HEK293 (cell line): Measurements from ENCODE around the gene HEYL.

Source experiments
- CTCF ChIA-PET: fragments of 350-600 bp; formaldehyde crosslinking; extraction: SDS; loops from one replicate; lab custom pipeline; 2021; ENCODE audit warnings: antibody characterized with exemption; lab: Yijun Ruan, JAX
- POLR2A ChIA-PET: fragments of 300-600 bp; formaldehyde crosslinking; extraction: SDS; loops from one replicate; lab custom pipeline; 2020; ENCODE audit warnings: antibody characterized with exemption, inconsistent platforms; lab: Yijun Ruan, JAX
- H3K27ac ChIP-seq: fragments of 200-500 bp; sonication (Bioruptor generic); 2 replicates; pipeline ENCODE4 v1.5.1; 2014; ENCODE audit warnings: low read depth, low read length, control low read depth, inconsistent platforms; ENCODE audit errors: extremely low read depth
- H3K36me3 ChIP-seq, 2 experiments: fragments of 200-500 bp in 1 of 2; sonication (Bioruptor generic) in 1 of 2; 1 replicate in 1 of 2; 2 replicates in 1 of 2; pipeline ENCODE4 v1.5.1; 2014 to 2017; ENCODE audit warnings: inconsistent platforms in 2 of 2, low read length in 2 of 2; ENCODE audit not compliant: control insufficient read depth in 2 of 2, insufficient read depth in 1 of 2
- H3K4me1 ChIP-seq: fragments of 200-500 bp; sonication (Bioruptor generic); 2 replicates; pipeline ENCODE4 v1.5.1; 2014; ENCODE audit warnings: mild to moderate bottlenecking, low read length, inconsistent platforms; ENCODE audit not compliant: control insufficient read depth, insufficient read depth
- H3K4me3 ChIP-seq: 2 replicates; pipeline ENCODE4 v1.5.1; 2011; ENCODE audit warnings: low read depth, mild to moderate bottlenecking, control low read depth, low read length, moderate library complexity
- H3K9me3 ChIP-seq: fragments of 200-500 bp; sonication (Bioruptor generic); 2 replicates; pipeline ENCODE4 v1.5.1; 2014; ENCODE audit warnings: low read depth, low read length, inconsistent platforms; ENCODE audit not compliant: control insufficient read depth, insufficient read depth
- ELK4 ChIP-seq: IDR thresholded peaks from 2 replicates; pipeline ENCODE4 v1.6.1; 2011; ENCODE audit warnings: mild to moderate bottlenecking, low read depth, low read length, borderline replicate concordance
- FEZF1 ChIP-seq: fragments of 450-650 bp; formaldehyde crosslinking; IDR thresholded peaks from 2 replicates; pipeline ENCODE4 v1.5.1; 2016; ENCODE audit warnings: missing biosample characterization, missing genetic modification characterization
- GLI4 ChIP-seq: fragments of 450-650 bp; formaldehyde crosslinking; IDR thresholded peaks from 2 replicates; pipeline ENCODE4 v1.5.1; 2016; ENCODE audit warnings: missing biosample characterization, missing genetic modification characterization
- IKZF3 ChIP-seq: fragments of 450-650 bp; IDR thresholded peaks from 2 replicates; pipeline ENCODE4 v1.5.0; 2018; ENCODE audit warnings: missing biosample characterization, mild to moderate bottlenecking, missing genetic modification characterization, moderate library complexity
- PATZ1 ChIP-seq: fragments of 450-650 bp; formaldehyde crosslinking; IDR thresholded peaks from 2 replicates; pipeline ENCODE4 v1.5.1; 2016; ENCODE audit warnings: missing biosample characterization, missing genetic modification characterization
- PRDM1 ChIP-seq: fragments of 450-650 bp; formaldehyde crosslinking; IDR thresholded peaks from 2 replicates; pipeline ENCODE4; 2016; ENCODE audit warnings: missing biosample characterization, missing genetic modification characterization
- RBAK ChIP-seq: fragments of 450-650 bp; formaldehyde crosslinking; IDR thresholded peaks from 2 replicates; pipeline ENCODE4 v1.5.1; 2016; ENCODE audit warnings: missing biosample characterization, missing genetic modification characterization
- REPIN1 ChIP-seq: fragments of 450-650 bp; formaldehyde crosslinking; IDR thresholded peaks from 2 replicates; pipeline ENCODE4 v1.5.1; 2017; ENCODE audit warnings: missing biosample characterization, missing genetic modification characterization, low read depth
- WT1 ChIP-seq: fragments of 450-650 bp; formaldehyde crosslinking; IDR thresholded peaks from 2 replicates; pipeline ENCODE4 v1.5.1; 2016; ENCODE audit warnings: missing biosample characterization, missing genetic modification characterization
- YY2 ChIP-seq: fragments of 450-650 bp; formaldehyde crosslinking; IDR thresholded peaks from 2 replicates; pipeline ENCODE4 v1.5.1; 2016; ENCODE audit warnings: missing biosample characterization, missing genetic modification characterization
- ZBTB48 ChIP-seq: fragments of 450-650 bp; formaldehyde crosslinking; IDR thresholded peaks from 2 replicates; pipeline ENCODE4 v1.5.1; 2016; ENCODE audit warnings: missing biosample characterization, missing genetic modification characterization
- ZBTB8A ChIP-seq: fragments of 450-650 bp; formaldehyde crosslinking; IDR thresholded peaks from 2 replicates; pipeline ENCODE4 v1.5.1; 2016; ENCODE audit warnings: missing biosample characterization, missing genetic modification characterization
- ZFP3 ChIP-seq: fragments of 450-650 bp; formaldehyde crosslinking; IDR thresholded peaks from 2 replicates; pipeline ENCODE4 v1.5.1; 2016; ENCODE audit warnings: low read depth, missing biosample characterization, missing genetic modification characterization
- ZNF10 ChIP-seq: fragments of 450-650 bp; formaldehyde crosslinking; IDR thresholded peaks from 2 replicates; pipeline ENCODE4 v1.5.1; 2017; ENCODE audit warnings: missing biosample characterization, missing genetic modification characterization
- ZNF133 ChIP-seq: fragments of 450-650 bp; formaldehyde crosslinking; IDR thresholded peaks from 2 replicates; pipeline ENCODE4 v1.5.1; 2016; ENCODE audit warnings: missing biosample characterization, missing genetic modification characterization
- ZNF311 ChIP-seq: fragments of 450-650 bp; formaldehyde crosslinking; IDR thresholded peaks from 2 replicates; pipeline ENCODE4 v1.5.1; 2017; ENCODE audit warnings: missing biosample characterization, missing genetic modification characterization, borderline replicate concordance
- ZNF341 ChIP-seq: fragments of 450-650 bp; formaldehyde crosslinking; IDR thresholded peaks from 2 replicates; pipeline ENCODE4; 2016; ENCODE audit warnings: low read depth, missing biosample characterization, missing genetic modification characterization
- ZNF48 ChIP-seq: fragments of 450-650 bp; formaldehyde crosslinking; IDR thresholded peaks from 2 replicates; pipeline ENCODE4 v1.5.1; 2016; ENCODE audit warnings: missing biosample characterization, missing genetic modification characterization
- ZNF548 ChIP-seq: fragments of 450-650 bp; formaldehyde crosslinking; IDR thresholded peaks from 2 replicates; pipeline ENCODE4 v1.5.1; 2016; ENCODE audit warnings: missing biosample characterization, missing genetic modification characterization
- ZNF549 ChIP-seq: fragments of 450-650 bp; IDR thresholded peaks from 2 replicates; pipeline ENCODE4 v1.5.1; 2018; ENCODE audit warnings: missing biosample characterization, missing genetic modification characterization, mild to moderate bottlenecking, inconsistent platforms, moderate library complexity
- ZNF623 ChIP-seq: fragments of 450-650 bp; formaldehyde crosslinking; IDR thresholded peaks from 2 replicates; pipeline ENCODE4 v1.5.1; 2016; ENCODE audit warnings: missing biosample characterization, missing genetic modification characterization
- ZNF626 ChIP-seq: fragments of 450-650 bp; sonication (Bioruptor Pico); formaldehyde crosslinking; IDR thresholded peaks from 2 replicates; pipeline ENCODE4 v1.5.1; 2018; ENCODE audit warnings: missing biosample characterization, missing genetic modification characterization, inconsistent platforms
- TF ChIP-seq, protein P1 (sequence below): fragments of 450-650 bp; formaldehyde crosslinking; IDR thresholded peaks from 2 replicates; pipeline ENCODE4 v1.5.1; 2016; ENCODE audit warnings: missing biosample characterization, missing genetic modification characterization
- TF ChIP-seq, protein P2 (sequence below): fragments of 450-650 bp; formaldehyde crosslinking; IDR thresholded peaks from 2 replicates; pipeline ENCODE4 v1.5.1; 2017; ENCODE audit warnings: missing biosample characterization, missing genetic modification characterization
- TF ChIP-seq, protein P3 (sequence below): fragments of 450-650 bp; IDR thresholded peaks from 2 replicates; pipeline ENCODE4 v1.5.1; 2018; ENCODE audit warnings: missing biosample characterization, missing genetic modification characterization
- TF ChIP-seq, protein P4 (sequence below): fragments of 450-650 bp; formaldehyde crosslinking; IDR thresholded peaks from 2 replicates; pipeline ENCODE4 v1.5.1; 2016; ENCODE audit warnings: missing biosample characterization, missing genetic modification characterization

HEYL gene

GRCh38 chr1:39680751-39681150 is 41.3 kb upstream of the HEYL start (continued):
- TF ChIP-seq ZFP3 (tag by site-specific recombination) (no peak), PATZ1 (tag by site-specific recombination) (no peak), YY2 (tag by site-specific recombination) (no peak)
- TF ChIP-seq, protein P1, sequence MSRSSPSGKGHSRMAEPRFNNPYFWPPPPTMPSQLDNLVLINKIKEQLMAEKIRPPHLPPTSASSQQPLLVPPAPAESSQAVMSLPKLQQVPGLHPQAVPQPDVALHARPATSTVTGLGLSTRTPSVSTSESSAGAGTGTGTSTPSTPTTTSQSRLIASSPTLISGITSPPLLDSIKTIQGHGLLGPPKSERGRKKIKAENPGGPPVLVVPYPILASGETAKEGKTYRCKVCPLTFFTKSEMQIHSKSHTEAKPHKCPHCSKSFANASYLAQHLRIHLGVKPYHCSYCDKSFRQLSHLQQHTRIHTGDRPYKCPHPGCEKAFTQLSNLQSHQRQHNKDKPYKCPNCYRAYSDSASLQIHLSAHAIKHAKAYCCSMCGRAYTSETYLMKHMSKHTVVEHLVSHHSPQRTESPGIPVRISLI, result no peak

- Histone ChIP-seq H3K4me3 (no peak overlapping the region), H3K27ac (no peak overlapping the region), H3K4me1 (no peaks in the 10 kb centered on the region), H3K9me3 (no peaks in the 10 kb centered on the region), H3K36me3 (no peaks in the 10 kb centered on the region)
- TF ChIP-seq ZNF623 (tag by site-specific recombination) (no peak), REPIN1 (tag by site-specific recombination) (no peak), ZBTB8A (tag by site-specific recombination) (no peak), ZNF549 (tag by site-specific recombination) (no peak), ZNF341 (tag by site-specific recombination) (no peak), WT1 (tag by site-specific recombination) (no peak), ZNF626 (tag by site-specific recombination) (no peak), ELK4 (no peak), FEZF1 (no peak), ZNF548 (tag by site-specific recombination) (no peak), PRDM1 (tag by site-specific recombination) (no peak), ZBTB48 (no peak)
- TF ChIP-seq, protein P2, sequence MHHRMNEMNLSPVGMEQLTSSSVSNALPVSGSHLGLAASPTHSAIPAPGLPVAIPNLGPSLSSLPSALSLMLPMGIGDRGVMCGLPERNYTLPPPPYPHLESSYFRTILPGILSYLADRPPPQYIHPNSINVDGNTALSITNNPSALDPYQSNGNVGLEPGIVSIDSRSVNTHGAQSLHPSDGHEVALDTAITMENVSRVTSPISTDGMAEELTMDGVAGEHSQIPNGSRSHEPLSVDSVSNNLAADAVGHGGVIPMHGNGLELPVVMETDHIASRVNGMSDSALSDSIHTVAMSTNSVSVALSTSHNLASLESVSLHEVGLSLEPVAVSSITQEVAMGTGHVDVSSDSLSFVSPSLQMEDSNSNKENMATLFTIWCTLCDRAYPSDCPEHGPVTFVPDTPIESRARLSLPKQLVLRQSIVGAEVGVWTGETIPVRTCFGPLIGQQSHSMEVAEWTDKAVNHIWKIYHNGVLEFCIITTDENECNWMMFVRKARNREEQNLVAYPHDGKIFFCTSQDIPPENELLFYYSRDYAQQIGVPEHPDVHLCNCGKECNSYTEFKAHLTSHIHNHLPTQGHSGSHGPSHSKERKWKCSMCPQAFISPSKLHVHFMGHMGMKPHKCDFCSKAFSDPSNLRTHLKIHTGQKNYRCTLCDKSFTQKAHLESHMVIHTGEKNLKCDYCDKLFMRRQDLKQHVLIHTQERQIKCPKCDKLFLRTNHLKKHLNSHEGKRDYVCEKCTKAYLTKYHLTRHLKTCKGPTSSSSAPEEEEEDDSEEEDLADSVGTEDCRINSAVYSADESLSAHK (tag by site-specific recombination), result no peak
- ChIA-PET CTCF (interaction anchor here (0.9 to 3.5 kb wide), 5 partner anchors 10 to 222 kb away, joined by 3 to 19 read pairs (median 5); partner anchors contain the start of gene MYCL), POLR2A (no interaction called here)
Measured at GRCh38 chr1:39679821-39680220, 40.4 kb upstream of the HEYL start.

DNA sequence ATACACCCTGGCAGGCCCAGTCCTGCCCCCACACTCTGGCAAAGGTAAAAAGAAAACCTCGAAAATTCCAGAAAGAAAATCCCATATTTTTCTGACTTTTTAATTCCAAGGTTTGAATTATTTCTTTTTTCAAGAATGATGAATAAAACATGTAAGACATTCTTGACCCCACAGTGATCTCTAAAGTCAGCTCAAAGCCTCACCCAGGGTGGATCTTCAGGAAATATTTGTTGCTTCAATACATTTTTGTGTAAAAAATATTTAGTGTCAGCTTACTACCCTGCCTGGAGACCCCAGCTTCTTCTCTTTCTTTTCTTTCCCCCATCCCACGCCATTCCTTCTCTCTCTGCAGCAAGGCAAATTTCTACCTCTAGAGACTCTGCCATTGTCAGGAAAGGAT is 39.4 kb upstream of the HEYL start:
- H3K36me3 ChIP-seq, result no peaks in the 10 kb centered on the region
- H3K4me1 ChIP-seq, result no peaks in the 10 kb centered on the region
- ChIA-PET POLR2A (no interaction called here), CTCF (interaction anchor here (0.5 to 2.1 kb wide), 3 partner anchors 21 to 488 kb away, joined by 3 to 9 read pairs (median 3); no protein-coding TSS in a partner anchor)
- H3K4me3 ChIP-seq, result no peak overlapping the region
- no peaks in the 10 kb centered on the region for H3K9me3 ChIP-seq
- H3K27ac ChIP-seq, result no peak overlapping the region
- no peak for TF ChIP-seq GLI4 (tag by site-specific recombination)
- TF ChIP-seq ZNF10 (tag by site-specific recombination), result no peak
- TF ChIP-seq RBAK (tag by site-specific recombination), result no peak
- no peak for TF ChIP-seq ZNF48
- TF ChIP-seq, protein P3, sequence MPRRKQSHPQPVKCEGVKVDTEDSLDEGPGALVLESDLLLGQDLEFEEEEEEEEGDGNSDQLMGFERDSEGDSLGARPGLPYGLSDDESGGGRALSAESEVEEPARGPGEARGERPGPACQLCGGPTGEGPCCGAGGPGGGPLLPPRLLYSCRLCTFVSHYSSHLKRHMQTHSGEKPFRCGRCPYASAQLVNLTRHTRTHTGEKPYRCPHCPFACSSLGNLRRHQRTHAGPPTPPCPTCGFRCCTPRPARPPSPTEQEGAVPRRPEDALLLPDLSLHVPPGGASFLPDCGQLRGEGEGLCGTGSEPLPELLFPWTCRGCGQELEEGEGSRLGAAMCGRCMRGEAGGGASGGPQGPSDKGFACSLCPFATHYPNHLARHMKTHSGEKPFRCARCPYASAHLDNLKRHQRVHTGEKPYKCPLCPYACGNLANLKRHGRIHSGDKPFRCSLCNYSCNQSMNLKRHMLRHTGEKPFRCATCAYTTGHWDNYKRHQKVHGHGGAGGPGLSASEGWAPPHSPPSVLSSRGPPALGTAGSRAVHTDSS (tag by site-specific recombination), result no peak
- no peak for TF ChIP-seq IKZF3 (tag by site-specific recombination)
- TF ChIP-seq ZNF133 (tag by site-specific recombination), result no peak
- TF ChIP-seq, protein P4, sequence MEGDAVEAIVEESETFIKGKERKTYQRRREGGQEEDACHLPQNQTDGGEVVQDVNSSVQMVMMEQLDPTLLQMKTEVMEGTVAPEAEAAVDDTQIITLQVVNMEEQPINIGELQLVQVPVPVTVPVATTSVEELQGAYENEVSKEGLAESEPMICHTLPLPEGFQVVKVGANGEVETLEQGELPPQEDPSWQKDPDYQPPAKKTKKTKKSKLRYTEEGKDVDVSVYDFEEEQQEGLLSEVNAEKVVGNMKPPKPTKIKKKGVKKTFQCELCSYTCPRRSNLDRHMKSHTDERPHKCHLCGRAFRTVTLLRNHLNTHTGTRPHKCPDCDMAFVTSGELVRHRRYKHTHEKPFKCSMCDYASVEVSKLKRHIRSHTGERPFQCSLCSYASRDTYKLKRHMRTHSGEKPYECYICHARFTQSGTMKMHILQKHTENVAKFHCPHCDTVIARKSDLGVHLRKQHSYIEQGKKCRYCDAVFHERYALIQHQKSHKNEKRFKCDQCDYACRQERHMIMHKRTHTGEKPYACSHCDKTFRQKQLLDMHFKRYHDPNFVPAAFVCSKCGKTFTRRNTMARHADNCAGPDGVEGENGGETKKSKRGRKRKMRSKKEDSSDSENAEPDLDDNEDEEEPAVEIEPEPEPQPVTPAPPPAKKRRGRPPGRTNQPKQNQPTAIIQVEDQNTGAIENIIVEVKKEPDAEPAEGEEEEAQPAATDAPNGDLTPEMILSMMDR (tag by site-specific recombination), result no peak
- no peak for TF ChIP-seq ZNF311 (tag by site-specific recombination)
